NCI-H1048 (cell line): Measurements from ENCODE around the gene ERC1.

Experiments used
- DNase-seq: peaks from one replicate; lab custom pipeline; 2025; lab: John Stamatoyannopoulos, UW

Gene ERC1

DNA sequence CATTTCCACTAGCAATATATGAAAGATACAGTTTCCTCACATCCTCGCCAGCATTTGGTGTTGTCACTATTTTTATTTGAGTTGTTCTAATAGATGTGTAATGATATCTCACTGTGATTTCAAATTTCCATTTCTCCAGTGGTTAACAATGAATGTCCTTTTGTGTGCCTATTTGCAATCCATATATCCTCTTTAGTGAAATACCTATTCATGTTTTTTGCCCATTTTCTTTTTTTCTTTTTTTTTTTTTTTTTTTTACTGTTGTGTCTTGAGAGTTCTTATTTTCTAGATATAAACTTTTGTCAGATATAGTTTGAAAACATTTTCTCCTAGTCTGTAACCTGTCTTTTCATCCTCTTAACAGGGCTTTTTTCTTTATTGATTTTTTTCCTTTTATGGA, 524.4 kb downstream of the ERC1 start:
- no peak for DNase-seq

DNA sequence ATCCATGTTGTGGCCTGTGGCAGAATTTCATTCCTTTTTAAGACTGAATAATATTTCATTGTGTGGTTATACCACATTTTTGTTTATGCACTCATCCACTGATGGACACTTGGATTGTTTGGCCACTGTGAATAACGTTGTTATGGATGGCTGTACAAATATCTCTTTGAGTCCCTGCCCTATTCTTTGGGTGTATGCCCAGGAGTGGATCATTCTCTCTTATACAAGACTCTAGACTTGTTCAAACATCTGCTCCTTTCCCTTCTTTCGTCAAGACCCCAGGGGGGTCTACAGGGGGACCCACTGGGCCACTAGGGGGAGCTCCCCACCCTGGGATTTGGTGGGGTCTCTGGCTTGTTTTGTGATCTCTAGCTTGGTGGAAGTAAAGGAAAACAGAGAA, 526.0 kb downstream of the ERC1 start:
- DNase-seq = no peak

DNA sequence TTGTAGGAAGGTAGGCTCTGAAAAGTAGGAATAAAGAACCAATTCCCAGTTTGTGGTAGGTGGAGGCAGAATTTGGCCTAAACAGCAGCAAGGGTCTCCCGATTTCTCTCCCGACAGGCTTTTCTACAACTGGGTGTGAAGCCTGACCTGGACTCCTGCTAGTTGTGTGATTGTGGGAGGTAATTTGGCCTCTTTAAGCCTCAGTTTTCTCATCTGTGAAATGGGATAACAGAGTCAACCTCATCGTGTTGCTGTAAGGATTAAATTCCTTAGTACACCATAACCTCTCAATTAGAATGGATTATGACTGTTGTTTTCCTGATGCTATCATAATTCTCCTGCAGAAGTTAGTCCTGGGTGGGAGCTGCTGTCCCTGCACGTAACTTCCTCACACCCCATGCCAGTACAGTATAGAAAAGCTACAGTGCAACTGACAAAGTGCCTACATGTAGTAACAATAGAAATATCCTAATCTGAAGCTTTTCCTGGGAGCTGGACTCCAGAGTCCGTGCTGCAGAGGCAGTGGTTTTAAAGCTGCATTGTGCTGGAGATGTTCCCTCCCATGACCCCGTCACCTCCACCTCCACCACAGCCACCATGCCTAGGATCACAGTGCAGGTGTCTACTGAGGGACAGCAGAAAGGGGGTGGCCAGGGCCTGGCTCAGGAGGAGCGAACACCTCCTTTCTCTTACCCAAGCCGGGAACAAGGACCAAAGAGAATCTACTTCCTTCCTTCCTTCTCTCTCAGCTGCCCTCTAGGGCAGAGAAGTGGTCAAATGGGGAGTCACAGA, 526.9 kb downstream of the ERC1 start:
- no peak for DNase-seq

DNA sequence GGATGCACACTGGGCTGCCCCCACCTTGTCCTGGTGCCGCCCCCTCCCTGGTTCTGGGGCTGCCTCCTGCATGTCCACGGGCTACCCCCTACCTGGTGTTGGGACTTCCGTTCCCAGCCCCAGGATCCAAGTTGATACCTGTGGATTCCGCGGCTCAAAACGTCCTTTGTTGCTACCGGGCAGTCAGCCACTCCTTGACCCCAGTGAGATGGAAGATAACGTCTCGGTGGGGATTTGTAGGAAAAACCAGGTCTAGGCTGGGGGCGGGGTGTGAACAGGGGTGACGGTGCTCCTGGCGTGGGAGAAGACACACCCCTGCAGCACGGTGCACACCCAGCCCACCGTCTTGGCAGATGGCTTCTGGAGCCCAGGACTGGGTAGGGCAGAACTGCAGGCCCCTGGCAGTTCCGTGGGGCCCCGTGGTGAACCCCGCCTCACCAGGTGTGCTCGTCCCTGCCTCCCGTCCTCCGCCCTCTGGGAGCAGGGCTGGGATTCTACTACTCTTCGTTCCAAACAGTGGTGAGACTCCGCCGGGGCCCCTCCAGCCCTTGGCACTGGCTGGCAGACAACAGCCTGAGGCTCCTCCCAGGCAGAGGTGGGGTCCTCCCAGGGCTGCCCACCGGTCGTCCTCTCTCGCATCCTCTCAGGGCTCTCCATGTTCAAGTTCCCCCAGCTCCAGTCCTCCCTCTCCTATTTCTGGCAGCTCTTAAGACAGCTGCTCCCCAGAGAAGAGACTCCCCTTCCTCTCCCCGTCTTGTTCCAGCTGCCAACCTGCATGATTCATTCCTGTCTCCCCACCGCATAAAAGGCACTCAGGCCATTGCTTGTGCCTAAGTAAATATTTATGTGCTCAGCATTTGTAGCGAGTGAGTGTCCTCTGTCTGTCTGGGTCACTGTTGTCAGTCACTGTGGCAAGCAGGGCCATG, 527.8 kb downstream of the ERC1 start:
- DNase-seq = no peak

DNA sequence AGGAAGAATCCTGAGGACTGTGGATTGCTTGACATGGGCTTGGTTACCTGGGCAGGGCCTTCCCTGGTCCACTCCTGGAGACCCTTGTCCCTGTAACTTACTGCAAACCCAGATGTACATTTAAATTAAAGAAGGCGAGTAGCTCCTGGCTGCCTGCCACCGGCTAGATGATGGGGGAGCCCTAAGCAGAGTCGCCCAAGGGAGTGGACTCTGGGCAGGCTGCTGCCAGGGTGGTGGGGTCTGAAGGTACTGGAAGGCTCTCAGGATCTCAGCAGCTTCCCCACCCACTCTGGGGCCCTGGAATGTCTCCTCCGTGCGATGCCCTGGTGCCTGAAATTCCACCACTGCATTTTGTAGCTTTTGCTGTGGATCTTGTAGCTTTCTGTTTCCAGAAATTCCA, 528.6 kb downstream of the ERC1 start:
- DNase-seq = no peak

DNA sequence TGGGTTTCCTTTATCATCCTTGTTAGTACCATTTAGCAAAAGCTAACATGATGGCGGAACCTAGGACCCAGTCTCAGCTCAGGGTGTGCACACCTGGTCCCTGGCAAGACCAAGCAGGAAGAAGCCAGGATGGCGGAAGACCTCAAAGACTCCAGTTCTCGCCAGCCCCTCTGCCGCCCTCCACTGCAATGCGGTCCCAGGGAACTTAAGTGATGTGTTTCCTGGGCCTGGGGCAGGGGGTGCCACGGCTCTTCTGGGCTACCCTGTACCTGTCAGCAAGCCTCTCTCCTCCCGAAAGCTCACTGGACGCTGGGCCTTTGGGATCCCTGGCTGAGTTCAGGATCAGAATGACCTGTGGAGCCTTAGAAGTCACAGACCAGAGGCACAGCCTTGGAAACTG, 532.0 kb downstream of the ERC1 start:
- no peak for DNase-seq

DNA sequence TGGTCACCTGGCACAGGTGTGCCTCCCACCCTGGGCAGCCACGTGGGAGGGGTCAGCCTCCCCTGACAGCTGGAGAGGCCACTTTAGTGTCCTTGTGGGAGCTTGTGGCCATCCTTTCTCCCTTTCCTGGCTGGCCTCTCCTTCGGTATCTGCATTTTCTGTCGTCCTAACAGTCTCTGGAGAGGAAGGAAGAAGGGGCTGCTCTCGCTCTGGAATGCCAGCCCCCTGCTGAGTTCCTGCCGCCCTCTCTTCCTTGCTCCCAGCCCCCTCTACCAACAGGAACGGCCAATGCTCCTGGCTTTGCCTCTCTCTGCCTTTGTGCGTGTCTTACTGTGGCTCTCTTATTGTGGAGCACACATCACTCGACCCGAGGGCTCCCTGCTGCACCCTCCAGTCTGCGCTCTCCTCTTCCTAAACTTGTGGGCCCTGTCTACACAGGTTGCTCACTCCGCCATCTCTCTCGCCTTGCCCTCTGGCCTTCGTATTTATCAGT, 532.6 kb downstream of the ERC1 start:
- no peak for DNase-seq

DNA sequence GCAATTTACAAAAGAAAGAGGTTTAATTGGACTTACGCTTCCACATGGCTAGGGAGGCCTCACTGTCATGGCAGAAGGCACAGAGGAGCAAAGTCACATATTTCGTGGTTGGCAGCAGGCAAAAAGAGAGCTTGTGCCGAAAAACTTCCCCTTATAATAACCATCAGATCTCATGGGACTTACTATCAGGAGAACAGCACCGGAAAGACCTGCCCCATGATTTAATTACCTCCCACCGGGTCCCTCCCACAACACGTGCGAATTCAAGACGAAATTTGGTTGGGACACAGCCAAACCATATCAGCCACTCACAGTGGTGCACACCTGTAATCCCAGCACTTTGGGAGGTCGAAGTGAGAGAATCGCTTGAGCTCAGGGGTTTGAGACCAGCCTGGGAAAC, 534.8 kb downstream of the ERC1 start:
- DNase-seq = no peak

DNA sequence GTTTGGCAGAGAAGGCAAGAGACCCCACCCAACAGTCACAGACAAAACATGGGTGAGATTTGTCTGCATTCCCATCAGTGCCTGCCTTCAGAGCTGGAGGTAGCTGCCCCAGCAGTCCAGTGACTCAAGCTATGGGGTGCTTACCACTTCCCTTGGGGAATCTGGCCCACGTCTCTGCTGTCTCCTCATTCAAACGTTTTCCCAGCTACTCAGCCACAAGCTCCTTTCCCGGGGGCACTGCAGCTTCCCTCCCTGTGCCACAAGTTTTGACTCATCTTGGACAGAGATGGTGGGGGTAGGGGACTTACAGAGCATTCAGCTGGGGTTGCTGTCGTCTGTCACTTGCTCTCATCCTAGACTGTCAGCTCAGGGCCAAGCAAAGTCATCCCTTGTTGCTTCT, 536.8 kb downstream of the ERC1 start:
- DNase-seq = no peak

DNA sequence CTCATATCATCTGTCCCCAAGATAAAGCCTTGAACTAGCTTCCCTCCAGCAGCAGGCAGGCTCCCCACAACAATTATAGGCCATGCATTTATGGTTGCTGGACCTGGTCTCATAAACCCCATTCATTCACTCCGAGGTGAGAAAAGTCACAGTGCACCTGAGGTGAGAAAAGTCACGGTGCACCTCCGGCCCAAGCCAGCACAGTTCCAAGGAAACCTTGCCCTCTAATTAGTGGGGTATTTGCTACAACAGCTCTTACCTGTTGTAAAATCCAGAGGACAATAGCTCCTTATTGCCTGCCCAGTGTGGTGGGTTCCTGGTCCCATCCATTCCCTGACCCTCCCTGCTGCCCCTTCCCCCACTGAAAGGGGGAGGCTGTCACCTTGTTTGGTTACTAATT, 537.8 kb downstream of the ERC1 start:
- no peak for DNase-seq

DNA sequence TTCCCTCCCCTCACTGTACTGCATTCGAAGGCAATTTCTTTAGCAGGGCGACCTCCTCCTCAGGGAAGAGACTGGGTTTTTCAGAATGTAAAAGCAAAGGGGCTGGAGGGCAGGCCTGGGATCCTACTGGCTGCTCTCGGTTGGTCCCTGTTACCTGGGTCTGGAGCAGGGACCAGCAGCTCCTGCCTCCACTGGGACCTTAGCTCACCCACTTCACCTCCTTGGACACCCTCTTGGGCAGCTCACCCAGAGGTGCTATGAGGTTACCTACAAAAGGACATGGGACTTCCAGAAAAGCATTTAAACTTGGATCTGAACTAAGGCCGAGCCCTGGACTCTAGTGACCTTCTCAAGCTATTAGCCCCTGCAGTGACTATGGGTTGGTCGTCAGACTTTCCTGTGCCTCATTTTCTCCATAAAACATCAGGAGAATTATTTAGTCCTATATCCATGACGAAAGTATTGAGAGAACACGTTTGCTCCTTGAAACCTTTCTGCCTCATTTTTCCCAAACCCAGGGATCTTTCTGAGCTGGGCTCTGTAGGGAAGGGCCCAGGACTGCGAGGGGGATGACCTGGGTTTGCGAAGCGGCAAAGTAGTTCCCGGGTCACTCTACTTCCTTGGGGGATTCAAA, 538.3 kb downstream of the ERC1 start:
- DNase-seq = no peak

DNA sequence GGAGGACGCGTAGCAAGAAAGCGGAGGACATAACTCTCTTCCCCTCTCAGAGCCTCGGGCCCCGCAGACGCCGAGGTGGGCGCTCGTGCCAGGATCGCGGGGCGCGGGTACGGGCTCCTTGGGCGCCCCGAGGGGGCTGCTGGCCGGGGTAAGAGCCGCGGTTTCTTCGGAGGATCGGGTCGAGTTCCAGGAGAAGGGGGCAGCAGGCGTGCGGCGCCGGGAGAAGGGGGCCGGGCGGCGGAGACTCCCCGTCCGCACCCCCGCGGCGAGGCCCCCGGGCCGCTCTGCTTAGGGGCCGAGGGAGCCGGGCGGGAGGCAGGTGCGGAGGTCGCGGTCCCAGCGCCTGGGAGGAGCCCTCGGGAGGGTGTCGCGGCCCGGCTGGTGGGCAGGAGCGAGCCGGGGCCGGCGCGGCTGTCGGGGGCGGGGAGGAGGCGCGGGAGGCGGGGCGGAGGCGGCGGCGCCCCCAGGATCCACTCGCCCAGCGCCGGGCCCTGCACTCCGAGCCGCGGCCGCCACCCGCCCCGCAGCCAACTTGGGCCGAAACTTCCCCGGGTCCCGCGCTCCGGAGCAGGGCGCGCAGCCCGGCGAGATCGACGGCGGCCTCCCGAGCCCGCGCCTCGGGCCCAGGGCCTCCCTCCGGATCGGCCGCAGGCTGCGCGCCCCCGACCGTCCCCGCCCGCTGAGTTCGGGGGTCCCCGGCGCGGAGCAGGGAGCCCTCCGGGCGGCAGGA, 539.0 kb downstream of the ERC1 start:
- no peak for DNase-seq

DNA sequence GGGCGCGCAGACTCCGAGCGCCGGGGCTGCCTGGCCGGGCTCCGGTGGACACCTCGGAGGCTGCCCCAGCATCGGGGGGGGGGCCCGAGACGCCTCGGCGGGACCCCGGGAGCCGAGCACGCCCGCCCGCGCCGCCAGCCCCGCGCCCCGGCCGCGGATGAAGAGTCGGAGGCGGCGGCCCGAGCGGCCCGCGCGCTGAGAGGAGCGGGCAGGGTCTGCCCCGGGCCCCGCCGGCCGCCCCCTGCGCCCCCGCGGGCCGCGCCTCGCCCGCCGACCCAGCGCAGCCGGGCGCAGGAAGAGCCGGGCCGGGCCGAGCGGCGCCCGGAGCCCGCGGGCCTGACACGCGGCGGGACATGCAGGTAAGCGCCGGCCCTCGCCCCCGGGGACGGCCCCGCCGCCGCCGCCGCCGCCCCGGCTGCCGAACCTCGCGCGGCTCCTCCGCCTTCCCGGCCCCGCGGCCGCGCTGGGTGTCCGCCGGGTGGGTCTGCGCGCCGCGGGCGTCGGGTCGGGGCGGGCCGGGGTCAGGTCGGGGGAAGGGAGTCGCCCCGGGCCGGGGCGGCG, 539.6 kb downstream of the ERC1 start:
- no peak for DNase-seq

DNA sequence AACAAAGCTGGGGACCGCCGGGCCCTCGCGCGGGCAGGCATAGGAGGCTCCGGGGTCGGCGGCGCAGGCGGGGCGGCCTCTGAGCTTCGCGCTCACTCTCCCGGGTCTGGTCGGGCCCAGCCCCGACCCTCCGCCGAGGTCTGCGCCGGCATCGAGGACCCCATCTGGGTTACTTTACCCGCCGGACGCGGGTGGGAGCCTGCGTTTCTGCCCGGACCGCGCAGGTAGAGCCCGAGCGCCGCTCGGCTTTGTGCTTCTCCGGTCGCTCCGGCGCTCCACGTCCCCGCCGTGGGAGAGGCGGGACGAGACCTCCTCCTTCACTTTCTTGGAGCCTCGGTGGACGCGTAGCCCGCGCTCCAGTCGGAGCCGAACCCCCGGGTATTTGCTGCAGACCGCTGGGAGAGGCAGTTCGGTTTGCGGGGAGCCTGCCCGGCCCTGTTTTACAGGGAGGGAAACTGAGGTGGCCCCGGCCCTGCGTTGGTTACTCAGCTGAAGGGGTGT, 540.2 kb downstream of the ERC1 start:
- DNase-seq = no peak

DNA sequence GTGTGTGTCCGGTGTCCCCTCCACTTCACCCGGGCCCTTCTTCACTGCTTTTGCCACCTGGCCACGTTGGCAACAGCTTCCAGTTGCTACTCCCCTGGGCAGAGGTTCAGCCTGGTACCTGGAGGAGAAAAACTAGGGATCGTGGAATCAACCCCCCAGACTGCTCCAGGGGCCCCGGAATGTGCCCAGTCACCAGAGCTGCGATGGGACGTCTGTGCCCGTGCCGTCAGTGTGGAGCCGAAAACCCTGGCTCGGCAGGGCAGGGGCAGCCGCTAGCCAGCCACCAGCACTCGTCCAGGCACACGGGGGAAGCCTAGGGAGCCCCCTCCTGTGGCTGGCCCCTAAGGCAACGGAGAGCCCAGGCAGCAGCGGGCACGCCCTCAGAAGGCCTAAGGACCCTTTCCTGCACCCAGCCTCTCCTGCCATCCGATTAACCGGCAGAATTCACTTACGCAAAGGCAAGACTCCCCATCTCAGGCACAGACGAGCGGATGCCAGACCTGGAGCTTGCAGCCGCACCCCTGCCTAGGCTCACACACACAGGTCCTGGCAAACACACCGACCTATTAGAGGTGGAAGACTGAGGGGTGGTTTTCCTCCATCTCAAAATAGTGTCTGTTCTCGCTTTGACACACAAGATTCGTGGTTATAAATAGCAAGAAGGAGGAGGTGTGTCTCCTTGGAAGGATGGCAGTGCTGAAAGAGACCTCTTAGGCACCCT, 540.8 kb downstream of the ERC1 start:
- no peak for DNase-seq

DNA sequence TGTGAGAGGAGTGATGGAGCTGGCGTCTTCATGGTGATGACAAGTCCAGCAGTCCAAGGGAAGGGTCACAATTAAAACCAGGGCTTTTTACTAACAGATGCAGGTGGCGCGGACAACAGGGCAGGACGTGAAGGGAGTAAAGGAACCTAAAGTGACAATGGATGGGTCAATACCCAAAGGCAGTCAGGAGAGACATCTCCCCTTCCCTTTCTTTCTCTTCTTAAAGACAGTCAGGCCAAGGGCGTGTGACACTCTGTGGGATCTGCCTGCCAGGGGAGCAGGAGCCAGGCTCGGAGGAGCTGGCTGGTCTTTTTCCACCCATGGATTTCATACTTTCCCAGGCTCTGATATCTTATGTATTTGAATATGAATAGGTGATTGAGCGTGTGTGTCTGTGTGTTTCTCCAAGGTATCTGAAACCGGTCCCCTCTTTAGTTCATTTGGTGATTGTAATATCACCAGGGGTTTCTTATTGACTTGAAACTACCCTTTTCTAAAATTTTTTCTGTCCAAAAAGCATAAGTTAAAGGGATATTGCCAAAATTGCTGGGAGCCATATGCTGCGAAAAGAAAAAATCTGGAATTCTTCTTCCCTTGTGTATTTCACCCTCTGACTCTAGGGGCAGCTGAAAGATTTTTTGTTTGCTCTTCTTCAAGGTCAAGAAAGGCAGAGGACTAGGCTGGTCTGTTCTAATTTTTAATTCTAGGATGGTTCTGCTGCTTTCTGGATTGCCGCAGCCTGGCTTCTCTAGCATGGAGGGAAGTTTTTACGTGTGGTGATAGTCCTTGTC, 541.5 kb downstream of the ERC1 start:
- DNase-seq = no peak

DNA sequence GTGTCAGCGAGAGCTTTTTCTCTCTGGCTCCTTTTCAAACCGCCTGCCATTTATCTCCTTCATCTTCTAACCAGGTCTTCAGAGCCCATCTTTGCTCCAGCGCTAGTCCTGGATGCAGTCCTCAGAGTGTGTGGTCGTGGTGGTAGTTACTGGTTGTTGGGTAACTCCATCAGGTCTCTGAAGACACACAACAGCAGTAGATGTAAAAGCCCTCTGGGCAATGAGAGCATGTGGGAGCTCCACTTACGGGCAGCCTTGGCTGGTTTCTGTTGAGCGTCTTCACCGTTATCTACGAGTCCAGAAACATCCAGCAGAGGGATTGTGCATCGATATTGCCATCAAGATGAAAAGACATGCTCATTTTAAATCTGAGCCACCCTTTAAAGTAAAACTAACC, 542.2 kb downstream of the ERC1 start:
- no peak for DNase-seq

DNA sequence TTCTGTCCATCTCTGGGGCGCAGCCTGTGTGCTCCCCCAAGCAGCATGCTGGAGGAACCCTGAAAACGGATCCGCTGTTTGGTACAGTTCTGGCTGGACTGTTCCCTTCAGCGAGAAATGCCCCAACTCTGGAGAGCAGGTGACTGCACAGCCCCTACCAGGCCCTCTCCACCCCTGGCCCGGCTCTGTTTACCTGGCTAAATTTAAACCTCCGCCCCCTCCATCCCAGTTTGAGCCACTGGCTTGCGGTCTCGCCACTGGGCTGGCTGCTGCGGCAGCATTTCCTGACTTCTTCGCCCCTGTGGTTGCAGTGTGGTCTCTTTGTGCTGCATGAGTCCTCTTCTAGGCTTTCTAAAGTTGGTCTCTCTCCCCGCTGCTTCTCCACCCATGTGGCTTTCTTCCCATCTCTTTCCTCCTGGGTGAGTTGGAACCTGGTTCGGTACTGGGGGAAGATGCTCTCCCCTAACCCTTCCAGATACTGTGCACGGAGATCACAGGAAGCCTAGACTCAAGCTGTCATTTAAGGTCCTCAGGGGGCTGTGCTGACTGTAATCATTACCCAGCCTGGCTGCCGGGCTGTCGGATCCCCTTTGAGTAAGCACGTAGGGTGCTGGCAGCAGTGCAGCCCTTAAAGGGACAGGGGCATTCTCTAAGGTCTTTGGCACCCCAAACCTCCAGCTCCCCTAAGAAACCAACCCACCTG, 542.7 kb downstream of the ERC1 start:
- DNase-seq = no peak

DNA sequence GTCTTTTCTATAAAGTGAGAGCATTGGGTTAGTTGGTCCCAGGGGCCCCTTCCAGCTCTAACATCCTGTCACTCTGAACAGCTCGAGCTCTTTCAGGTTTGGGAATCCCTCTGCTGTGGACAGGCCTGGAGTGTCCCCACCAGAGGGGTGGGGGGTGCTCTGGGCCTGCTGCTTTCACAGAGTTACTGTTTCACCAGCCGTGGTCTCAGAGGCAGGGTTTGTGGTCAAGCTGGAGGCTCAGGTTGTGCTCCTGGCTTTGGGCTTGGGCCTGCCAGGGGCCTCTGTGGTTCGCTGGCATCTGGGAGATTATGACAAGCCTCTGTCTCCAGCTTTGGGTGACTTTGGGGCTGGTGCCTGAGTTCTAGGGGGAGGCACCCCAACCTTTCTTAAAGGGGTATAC, 543.7 kb downstream of the ERC1 start:
- no peak for DNase-seq
